NCI-H1694 treated with DMSO at 0.1 percent for 48 hours (cell line): ENCODE results near the gene RIN3.

Experiments used
- DNase-seq: peaks from one replicate; lab custom pipeline; 2025; lab: John Stamatoyannopoulos, UW

Gene RIN3

DNA sequence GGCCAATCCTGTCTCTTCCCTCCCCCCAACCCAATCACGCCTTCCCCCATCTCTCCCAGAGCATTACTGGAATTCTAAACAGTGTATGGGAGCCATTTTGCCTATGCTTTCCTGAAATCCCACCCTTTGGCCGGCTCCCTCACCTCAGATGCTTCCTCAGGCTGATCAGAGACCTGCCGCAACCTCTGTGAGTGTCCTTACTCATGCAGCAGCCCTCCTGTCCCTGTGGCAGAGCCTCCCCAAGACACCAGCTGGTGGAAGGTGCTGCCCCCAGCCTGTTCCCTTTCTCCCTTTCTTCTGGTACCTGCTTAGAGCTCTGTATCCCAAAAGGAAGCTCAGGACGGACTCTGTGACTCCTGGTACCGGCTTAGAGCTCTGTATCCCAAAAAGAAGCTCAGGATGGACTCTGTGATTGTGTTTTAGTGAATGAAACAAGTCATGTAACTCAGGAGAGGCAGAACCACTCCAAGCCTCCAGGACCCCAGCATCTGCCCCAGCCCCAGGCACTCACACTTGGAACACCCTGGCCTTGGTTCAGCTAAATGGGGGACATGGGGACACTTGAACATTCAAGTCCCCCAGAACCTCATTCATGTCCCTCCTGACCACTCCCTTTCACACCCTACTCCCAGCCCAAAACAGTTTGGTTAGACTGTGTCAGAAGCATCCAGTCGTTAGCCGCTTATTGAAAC lies 29.3 kb upstream of the RIN3 start:
- no peak for DNase-seq

DNA sequence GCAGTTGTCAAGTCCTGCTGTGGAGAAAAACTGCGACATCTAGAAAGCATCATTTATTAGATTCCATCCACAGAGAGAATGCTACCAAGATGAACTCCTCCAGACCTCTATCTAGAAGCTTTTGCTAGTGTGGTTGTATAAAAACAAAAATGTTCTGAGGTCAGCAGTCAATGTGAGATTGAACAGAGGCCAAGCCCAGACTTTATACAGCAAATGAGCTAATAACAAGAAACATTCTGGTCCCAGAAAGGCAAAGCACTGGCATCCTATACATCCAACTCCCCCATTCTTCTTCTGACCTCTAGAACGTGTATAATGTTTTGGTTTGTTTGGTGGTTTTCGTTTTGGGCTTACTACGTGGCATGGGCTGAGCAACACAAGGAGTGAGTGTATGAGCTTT lies 26.7 kb upstream of the RIN3 start:
- DNase-seq: no peak

DNA sequence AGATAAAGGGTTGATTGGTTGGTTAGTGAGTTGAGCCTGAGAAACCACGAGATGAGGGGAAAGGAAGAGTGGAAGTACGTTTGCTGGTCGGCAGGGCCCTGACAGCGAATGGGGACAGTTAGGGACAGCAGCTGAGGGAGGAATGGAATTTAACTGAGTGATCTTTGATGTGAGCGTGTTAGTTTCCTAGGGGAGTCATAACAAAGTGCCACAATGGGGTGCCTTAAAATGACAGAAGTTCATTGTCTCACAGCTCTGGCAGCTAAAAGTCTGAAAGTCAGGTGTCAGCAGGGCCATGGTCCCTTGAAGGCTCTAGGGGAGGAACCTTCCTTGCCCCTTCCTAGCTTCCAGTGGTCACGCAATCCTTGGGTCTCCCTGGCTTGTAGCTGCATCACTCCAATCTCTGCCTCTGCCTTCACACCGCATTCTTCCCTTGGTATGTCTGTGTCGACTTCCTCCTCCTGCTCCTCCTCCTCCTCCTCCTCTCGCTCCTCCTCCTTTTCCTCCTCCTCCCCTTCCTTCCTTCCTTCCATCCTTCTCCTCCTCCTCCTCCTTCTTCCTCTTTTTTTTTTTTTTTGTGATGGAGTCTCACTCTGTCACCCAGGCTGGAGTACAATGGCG lies 26.0 kb upstream of the RIN3 start:
- no peak for DNase-seq

DNA sequence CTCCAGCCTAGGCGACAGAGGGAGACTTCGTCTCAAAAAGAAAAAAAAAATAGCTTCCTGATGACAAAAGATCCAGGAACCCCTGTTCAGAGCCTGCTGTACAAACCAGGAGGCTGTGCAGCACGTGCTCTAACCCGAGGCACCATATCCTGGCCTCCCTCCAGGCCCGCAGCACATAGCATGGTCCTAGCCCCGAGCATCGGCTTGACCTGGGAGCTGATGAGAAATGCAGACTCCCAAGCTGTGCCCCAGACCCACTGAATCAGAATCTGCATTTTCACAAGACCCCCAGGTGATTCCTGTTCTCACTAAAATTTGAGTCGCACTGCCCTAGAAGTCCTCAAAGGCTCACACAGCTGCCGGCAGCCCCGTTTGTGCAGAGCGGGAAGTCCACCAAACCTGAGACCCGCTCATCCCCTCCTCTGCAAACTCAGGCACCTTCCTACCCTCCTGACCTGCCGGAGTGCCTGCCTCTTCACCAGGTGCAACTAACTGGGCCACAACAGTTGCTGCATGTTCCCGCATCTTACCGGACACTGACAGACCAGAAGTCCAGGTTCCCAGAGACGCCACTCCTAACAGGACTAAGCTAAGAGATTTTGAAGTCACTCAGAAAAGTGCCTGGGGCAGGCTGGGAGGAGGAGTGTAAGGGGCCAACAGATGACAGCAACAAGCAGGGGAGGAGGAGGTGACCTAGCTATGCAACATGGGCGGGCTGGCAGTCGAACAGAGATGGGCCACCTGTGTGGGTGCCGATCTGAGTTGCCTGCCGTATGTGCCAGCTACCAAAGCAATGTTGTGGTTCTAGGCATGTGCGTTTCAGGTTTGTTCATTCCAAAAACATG lies 24.0 kb upstream of the RIN3 start:
- no peak for DNase-seq

DNA sequence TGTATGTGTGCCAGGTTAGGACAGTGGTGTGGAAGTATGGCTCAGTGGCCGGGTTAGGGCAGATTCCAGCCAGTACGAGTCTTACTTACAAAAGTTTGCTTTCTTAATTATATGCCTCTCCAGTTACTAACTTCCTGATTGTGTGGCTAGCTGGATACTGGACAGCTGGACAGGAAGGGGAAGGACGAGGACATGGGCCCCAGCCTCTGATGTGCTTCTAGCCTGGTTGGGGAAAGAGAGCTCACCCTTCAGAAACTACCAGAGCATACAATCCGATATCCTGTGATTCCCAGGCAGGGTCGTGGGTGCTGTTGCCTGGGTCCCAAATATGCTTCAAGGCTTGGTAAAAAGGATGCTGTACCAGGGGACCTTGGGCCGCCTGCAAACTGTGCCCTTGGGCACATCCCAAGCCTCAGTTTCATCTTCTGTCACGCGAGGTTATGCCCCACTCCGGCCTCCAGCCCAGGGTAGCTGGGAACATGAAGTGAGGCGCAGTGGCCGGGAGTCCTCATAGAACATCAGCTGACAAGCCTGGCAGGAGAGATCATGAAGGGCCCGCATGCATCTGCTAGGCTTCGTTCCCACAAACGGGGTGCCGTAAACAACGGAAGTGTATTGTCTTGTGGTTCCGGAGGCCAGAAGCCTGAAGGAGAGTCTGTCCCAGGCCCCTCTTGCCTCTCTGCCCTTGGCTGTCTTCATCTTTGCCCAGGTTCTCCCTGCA lies 23.2 kb upstream of the RIN3 start:
- no peak for DNase-seq

DNA sequence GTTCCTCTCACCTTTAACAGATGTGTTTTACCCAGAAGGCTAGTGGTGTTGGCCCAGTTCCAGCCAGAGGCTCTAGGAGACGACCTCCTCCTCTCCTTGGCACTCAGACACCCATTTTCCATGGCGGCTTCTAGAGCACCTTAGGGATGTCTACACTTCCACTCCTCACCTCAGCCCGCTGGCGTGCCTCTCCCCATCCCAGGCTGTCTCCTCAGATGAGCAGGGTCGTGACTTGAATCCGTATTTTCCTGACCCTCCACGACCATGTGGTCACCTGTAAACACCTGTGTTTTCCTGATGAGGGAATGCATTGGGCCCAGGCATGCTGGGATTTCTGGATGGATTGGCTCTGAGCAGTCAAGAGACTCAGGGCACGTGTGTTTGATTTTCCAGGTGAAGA lies 21.8 kb upstream of the RIN3 start:
- DNase-seq: no peak

DNA sequence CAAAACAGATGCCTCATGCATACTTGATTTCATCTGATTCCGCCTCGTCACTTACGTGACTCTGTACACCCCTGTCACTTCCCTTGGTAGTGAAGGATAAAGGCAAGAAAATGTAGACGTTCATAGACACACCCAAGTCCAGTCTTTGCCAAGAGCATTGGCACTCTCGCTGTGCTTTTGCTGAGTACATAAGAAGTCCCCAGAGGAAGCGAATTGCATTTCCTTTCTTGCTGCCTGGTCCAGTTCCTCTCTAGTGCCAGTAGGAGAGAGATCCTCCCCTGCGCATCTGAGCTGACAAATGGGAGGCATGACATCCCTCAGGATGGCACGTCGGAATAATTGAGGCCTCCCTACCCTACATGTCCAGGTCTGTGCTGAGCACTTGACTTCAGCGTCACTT lies 21.3 kb upstream of the RIN3 start:
- DNase-seq: no peak

GRCh38 chr14:92493024-92493423 lies 20.6 kb upstream of the RIN3 start:
- DNase-seq: no peak

DNA sequence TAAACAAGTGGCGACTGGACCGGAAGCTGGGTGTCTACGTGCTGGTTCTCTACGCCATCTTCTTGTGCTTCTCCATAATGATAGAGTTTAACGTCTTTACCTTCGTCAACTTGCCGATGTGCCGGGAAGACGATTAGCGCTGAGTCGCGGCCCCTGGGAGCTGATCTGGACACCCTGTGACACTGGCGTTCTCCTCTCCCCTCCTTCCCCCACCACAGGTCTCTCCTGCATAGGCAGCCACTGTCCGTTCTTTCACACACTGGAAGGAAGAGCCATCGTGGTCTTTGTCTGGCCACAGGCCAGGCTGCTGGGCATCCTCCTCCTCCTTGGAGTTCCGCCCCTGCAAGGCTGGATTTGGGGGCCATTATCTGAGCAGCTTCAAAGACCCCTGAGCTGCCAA lies 20.1 kb upstream of the RIN3 start:
- no peak for DNase-seq

DNA sequence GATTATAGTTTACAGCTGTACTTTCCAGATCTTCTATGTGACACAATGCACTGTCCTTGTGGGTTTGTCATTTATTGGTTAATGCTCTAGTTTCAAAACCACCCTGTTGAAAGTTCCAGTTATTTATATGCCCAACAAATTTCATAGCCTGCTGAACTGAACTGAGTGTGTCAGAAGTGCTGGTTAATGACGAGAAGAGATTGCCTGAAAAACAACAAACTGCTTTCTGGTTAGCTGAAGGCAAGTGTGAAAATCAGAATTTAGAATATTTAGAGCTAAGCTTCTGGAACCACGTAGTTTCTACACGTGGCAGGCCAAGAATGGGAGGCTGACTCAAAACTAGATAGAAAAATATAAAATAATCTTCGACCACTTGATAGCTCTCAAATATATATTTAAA lies 19.1 kb upstream of the RIN3 start:
- no peak for DNase-seq

DNA sequence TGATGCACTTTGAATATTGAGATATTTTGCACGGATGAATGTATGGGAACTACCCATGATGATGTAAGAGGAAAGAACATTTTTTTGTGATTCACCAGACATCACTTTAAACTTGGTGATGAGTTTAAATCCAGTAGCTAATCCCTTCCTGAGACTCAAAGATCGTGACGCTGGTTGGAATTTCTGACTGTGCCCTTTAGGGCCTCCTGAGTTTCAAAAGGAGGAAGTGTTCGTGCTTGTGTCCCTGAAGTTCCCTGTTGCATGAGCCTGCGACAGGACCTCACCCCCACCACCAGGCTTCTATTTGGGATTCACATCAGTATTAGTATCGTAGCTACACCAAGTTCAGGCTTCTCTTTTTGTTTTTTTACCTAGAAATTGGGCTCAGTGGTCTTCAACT lies 18.6 kb upstream of the RIN3 start:
- DNase-seq: no peak

DNA sequence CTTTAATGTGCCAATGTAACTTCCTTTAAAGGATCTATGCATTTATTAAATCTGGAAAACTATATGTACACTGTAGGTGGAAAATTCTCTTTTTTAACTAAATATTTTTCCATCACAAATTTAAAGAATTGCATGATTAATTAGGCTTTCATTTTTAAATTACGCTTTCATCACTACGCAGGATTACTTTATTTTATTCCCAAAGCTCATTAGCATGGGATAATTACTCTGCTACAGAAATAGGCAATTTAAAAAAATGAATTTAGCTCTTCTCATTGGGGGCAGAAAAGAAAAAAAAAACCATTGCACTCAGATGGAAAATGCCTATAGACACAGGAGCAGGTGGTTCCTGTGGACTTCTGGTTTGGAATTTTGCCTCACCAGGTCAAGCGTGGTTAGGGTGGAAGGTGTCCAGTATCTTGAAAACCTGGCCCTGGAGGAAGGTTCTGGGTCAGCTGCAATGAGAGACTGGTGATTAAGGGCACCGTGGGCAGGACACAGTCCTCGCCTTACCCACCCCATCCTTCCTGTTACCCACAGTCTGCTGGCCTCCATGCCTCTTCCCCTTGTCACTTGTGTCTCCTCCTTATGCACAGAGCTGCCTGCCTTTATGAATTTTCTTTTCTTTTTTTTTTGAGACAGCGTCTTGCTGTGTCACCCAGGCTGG lies 17.3 kb upstream of the RIN3 start:
- no peak for DNase-seq

GRCh38 chr14:92497391-92497790 lies 16.2 kb upstream of the RIN3 start:
- no peak for DNase-seq

DNA sequence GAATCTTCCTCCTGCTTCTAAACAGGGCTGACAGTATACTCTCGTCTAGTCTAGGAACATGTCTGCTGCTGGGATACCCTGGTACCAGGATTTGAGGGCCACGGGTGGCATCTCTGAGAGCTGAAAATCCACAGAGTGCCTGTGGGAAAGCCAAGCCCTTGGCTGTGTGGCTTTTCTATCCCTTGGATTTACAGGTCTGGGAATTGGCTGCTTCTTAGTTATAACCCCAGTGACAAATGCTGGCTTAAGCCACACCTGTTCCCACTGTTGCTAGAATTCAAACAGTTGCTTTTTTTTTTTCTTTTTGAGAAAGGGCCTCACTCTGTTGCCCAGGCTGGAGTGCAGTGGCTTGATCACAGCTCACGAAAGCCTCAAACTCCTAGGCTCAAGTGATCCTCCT lies 14.3 kb upstream of the RIN3 start:
- DNase-seq: no peak

DNA sequence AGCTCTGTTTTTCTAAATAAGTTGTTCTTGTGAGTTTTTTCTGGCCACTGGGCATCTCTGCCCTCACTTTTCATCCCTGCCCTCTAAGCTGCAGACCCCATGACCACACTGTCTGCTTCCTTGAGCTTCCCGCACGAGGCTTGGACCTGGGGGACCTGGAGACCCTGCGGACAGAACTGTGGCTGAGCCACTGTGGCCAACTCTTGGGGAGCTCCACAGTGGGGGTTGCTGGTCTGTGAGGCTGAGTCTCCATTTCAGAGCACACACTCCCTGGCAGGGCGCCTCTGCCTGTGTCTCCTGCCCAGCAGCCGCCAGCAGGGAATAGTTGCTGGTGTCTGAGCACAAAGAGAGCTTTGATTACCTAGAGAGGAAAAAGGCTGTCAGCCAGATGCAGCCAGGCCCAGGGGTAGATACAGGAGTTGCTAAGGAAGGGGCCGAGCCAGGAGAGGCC lies 13.1 kb upstream of the RIN3 start:
- DNase-seq: no peak

GRCh38 chr14:92501891-92502351 lies 11.7 kb upstream of the RIN3 start:
- DNase-seq: no peak

DNA sequence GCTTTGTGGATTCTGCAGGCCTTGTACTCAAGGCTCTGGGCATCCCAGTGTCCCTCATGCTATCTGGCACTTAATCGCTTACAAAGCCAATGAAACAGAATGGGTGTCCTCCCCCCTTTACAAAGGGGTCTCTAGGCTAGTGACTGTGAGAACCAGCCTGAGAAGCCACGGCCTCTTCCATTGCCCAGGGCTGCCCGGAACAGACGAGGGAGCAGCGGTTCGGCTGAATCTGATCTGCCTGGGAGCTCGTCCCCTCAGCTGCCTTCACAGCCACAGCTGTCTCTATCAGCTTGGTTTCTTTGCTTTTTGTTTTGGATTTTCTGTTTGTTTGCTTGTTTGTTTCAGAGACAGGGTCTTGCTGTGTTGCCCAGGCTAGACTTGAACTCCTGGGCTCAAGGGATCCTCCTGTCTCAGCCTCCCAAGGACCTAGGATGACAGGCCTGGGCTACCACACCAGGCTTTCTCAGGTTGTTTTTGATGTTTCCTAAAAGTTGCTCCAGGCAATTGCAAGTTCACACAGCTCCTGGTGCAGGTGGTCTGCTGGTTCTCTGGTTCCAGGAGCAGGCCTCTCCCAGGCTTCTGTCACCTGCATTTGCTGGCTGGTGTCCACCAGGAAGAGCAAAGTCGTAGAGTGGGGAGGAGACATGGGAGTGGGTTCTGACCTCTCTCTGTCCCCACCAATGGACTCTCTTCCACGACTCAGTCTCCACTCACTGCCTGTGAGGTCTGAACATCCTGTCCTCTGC lies 10.9 kb upstream of the RIN3 start:
- DNase-seq: no peak

DNA sequence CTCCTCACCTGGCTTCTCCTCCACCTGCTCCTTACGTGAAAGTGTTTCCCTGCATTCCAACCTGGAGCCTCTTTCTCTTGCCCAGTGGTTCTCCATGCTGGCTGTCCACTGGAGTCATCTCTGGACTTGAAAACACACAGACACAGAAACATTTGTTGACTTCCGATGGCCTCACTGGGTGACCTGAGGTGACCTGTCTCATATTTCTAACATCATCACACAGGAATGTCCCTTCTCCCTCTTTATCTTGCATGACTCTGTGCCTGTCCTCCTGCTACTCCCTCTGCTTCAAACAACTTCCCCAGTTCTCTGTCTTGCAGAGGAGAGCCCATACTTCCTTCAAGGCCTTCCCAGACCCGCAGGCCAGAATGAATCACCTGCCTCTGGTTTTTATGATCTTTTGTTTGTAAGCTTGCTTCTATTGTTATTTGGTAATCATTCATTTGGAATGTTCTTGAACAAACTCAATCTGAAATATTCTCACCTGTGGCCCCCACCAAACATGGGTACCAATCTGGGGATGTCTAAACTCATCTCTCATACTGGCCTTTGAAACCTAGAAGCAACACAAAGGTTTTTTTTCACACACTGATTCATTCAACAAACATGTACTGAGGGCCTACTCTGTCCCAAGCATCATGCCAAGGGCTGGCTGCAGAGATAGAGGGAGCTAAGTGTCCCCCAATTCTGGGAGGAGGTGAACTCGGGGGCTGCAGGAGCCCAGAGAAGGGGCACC lies 9.7 kb upstream of the RIN3 start:
- no peak for DNase-seq

GRCh38 chr14:92505826-92506225 lies 7.8 kb upstream of the RIN3 start:
- no peak for DNase-seq

DNA sequence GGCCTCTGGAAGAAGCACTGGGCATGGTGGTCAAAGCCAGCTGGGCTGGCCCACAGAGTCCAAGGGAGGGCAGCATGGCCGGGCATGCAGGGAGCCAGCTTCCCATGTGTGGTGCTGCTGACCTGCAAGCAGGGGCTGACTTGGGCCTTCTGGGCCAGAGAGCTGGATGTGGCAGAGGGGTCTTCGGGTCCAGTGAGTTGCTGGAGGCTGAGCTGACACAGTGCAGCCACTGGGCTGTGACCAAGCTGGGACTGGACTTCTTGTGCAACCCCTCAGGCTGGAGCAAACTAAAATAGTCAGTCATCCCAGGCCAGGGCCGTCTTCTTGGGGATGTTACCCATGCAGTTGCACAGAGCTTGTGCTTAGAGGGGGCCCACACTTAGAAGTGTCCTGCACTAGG lies 7.3 kb upstream of the RIN3 start:
- no peak for DNase-seq
